ENCODE data around the gene CIAPIN1.
"Not testable (repeated sequence)": the region's sequence is repeated elsewhere in the genome, so short reads cannot be mapped to it uniquely, and the experiment has no call there.

The CIAPIN1 gene

DNA sequence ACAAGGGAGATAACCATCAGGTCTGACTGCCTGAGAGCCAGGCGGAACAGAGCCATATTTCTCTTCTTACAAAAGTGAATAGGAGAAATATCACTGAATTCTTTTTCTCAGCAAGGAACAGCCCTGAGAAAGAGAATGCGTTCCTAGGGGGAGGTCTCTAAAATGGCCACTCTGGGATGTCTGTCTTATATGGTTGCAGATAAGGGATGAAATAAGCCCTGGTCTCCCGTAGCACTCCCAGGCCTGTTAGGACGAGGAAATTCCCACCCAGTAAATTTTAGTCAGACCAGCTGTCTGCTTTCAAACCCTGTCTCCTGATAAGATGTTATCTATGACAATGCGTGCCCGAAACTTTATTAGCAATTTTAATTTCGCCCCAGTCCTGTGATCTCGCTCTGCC lies 7.2 kb downstream of the CIAPIN1 start:
- not testable (repeated sequence) for DNase-seq

DNA sequence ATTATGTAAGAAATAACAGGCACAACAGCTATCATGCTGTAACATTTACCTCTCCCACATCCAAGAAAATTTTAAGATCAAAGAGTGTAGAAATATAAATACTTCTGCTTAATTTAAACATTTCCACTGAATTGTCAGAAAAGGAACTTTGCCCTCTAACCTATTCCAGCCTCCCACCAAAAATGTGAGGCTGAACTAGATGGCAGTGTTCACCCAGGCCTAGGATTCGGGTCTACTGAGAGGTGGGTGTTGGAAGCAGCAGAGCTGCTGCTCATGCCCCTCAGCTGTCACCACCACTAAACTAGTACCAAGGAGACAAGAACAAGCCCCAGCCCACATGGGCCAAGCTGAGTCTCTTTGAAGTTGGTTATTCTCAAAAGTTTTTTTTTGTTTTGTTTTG lies 11.3 kb downstream of the CIAPIN1 start:
- DNase-seq, result no peak

DNA sequence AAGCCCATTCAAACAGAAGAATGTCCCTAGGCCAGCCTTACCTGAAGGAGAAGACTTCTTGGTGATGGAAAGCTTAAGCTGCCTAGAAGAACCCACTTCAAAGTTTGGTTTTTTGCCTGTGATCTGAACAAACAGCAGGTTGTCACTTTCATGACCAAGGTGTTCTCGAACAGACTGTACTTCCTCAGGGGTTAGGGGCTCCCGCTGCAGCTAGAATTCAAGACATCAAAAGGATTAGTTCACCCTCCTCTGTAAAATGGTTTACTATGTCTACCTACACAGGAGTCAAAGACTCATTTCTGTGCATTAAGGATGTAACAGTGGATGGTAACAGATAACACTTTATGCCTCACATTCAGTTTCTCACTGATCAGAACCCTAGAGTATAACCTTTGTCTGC lies 13.2 kb downstream of the CIAPIN1 start:
- DNase-seq, result no peak

DNA sequence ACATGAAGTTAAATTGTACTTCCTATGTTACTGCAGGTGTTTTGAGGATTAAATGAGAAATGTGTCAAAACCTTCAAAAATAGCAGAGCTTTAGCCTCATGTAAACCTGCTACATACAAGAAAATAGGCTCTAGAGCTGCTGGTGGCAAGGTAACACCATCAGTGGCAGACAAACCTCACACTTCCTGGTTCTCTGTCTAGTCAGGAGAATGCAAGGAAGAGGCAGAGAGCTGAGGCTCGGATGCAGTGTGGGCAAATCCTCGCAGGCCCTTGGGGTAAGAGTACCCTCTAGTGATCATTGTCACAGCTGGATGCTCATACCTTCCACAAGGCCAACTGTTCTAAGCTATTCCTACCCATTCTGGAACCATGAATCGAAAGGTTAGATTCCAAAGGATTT lies 14.2 kb downstream of the CIAPIN1 start:
- DNase-seq, result no peak

DNA sequence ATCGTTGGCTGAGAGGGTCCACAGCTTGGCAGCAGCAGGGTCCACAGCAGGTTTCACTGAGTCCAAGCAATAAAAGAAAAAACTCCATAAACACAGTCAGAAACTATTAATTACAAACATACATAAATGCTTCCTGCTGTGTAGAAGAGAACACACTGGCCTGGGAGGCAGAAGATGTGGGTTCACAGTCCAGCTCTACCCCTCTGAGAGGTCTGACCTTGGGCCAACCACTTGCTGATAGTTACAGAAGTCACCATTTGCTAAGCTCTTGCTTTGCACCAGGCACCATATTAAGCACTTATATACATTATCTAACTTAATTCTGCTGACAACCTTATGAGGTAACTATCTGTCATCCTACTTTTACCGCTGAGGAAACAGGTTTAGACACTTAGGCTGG lies 14.7 kb downstream of the CIAPIN1 start:
- DNase-seq, result no peak

DNA sequence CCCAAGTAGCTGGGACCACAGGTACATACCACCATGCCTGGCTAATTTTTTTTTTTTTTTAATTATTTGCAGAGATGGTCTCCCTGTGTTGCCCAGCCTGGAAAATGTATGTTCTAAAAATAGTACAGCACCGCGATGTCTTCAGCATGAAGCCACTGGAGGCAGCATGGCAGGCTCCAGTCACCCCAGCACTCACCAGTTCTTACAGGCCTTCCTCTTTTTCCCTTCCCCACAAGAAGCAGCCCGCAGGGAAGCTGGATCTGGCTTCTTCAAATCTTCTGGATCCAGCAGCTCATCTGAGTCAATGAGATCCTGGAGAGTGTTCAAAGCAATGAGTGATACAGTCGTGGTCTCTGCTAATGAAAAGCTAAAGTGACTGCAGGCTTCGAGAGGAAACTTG lies 16.2 kb downstream of the CIAPIN1 start:
- no peak for DNase-seq

DNA sequence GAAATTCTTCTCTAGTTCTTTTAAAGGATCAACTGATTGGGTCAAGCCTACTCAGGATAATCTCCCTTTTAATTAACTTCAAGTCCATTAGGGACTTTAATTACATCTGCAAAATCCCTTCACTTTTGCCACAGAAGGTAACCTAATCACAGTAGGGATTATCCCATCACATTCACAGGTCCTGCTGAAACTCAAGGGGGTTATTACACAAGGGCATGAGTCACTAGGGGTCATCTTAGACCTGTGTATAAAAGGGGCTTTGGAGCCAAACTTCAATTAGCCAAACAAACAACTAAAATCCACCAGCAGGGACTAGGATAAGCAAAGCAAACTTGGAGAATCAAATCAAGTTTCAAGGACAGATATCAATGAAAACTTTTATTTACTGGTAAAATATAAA lies 19.4 kb downstream of the CIAPIN1 start:
- no peak for DNase-seq

DNA sequence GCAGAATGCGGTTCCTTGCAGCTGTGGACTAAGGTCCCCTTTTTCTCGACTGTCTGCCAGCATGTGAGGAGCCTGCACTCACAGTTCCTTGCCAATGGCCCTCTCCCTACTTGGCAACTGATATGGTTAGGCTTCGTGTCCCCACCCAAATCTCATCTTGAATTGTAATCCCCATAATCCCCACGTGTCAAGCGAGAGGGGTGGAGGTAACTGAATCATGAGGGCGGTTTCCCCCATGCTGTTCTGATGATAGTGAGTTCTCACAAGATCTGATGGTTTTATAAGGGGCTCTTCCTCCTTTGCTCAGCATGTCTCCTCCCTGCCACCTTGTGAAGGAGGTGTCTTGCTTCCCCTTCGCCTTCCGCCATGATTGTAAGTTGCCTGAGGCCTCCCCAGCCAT lies 19.9 kb downstream of the CIAPIN1 start:
- no peak for DNase-seq

DNA sequence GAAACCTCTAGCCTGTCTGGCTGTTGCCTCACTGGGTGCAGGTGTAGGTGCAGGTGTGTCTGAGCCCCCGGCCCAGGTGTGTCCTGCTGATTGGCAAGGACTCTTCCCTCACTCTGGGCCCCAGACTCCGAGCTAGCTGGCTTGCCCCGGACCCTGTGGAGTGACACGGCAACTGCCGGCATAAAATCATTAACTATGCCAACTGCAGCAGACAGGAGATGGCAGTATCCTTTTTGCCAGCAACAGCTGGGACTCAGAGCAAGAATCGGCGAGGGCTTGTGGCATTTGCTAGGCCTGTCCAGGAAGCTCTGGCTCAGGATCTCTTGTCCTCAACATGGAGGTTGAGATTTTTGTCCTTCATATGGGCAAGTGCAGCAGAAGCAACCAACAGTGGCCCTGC lies 20.8 kb downstream of the CIAPIN1 start:
- no peak for DNase-seq

DNA sequence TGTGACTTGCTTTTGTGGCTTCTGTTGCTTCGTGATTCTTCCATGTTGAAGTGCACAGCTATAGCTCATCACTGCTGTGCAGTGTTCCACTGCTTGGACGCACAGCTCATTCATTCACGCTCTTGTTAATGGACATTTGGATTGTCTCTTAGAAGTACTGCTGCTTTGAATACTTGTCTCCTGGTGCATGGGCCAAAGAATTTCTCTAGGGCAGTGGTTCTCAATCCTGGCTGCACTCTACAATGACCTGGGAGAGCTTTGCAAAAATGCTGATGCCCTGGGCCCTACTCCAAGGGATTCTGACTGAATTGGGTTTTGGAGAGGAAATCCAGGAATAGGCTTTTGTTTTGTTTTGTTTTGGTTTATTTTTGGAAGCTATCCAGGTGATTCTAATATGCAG lies 22.6 kb downstream of the CIAPIN1 start:
- no peak for DNase-seq

DNA sequence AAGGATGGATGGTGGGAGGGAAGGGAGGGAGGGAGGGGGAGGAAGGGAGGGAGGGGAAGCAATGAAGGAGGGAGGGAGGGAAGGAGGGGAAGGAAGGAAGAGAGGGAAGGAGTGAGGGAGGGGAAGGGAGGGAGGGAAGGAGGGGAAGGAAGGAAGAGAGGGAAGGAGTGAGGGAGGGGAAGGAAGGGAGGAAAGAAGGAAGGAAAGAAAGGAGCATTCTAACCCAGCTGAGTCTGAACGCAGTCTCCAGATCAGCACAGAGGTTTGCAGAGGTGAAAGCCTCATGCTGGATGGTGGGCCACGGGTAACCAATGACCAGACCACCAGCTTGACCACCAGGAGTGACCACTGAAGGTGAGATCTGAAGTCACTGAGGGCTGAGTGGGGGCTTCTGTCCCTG lies 24.0 kb downstream of the CIAPIN1 start:
- DNase-seq, result no peak

DNA sequence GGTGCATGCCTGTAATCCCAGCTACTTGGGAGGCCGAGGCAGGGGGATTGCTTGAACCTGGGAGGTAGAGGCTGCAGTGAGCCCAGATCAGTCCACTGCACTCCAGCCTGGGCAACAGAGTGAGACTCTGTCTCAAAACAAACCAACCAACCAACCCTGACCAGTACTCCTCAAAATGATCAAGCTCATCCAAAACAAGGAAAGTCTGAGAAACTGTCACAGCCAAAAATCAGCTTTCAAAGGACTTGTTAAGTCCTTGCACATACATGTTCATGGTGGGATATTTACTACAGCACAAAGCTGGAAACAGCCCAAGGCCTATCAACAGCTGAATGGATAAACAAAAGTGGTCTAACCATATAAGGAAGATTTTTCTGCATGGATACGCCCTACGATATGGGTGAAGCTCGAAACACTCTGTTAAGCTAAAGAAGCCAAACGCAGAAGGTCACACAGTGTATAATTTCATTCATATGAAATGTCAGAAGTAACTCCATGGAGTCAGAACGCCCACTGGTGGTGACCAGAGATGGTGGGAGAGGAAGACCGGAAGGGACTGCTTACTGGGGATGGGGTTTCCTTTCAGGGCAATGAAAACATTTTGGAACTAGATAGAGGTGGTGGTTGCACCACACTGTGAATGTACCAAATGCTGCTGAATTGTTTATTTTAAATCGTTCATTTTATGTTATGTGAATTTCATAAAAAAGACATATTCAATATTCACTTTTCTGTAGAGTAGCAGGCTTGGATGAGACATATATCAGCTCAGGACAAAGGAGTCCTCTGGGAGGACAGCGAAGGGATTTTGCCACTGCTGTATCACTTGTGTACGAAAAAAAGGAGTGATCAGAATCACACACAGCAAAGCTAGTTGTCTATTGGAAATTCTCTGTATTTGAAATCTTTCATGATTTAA lies 24.9 kb downstream of the CIAPIN1 start:
- DNase-seq, result no peak

DNA sequence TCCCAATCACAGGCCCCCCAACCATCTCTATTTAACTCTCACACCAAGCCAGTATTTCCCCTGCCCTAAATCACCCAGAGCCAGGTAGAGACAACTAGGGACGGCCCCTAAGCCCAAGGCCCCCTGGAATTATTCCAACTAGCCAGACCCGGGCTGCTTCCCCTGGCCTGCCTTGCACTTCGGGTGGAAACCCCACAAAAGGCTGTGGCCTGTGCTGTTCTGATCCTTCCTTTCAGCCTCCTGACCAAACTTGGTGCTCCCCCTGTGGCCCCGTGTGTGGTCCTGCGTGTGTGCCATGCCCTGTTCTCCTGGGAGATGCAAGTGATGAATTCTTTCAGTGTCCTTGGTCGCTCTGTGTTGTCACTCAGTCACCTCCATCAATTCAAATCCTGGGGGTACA lies 27.7 kb downstream of the CIAPIN1 start:
- no peak for DNase-seq

DNA sequence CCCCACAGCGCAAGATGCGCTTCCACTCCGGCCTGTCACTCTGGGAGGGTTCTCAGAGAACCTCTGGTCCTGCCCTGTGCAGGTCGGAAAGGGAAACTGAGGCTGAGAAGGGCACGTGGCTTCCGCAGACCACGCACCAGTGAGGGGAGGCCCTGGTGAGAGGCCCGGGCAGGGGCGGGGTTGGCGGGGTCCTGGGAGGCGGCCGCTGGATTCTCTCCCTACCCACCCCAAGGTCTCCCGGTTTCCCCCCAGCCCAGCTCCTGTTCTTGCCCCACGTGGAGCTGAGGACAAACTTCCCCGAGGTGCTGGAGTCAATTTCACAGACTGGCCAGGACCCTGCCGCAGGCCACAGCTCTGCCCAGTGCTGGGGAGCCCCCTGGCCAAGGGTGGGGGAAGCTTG lies 31.1 kb downstream of the CIAPIN1 start:
- no peak for DNase-seq

DNA sequence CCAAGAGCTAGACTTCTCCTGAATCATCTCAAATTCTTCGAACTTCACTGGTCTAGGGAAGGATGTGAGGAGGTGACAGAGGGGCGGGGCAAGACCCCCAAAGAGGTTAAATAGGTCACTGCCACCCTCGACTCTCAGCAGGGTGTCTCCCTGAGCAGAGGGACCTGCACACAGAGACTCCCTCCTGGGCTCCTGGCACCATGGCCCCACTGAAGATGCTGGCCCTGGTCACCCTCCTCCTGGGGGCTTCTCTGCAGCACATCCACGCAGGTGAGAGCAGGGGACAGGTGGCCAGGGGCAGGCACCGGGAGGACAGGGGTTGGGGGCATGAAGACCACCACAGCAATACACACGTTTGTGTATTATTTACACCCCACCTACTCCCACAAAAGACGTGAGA lies 33.5 kb downstream of the CIAPIN1 start:
- DNase-seq, result no peak

DNA sequence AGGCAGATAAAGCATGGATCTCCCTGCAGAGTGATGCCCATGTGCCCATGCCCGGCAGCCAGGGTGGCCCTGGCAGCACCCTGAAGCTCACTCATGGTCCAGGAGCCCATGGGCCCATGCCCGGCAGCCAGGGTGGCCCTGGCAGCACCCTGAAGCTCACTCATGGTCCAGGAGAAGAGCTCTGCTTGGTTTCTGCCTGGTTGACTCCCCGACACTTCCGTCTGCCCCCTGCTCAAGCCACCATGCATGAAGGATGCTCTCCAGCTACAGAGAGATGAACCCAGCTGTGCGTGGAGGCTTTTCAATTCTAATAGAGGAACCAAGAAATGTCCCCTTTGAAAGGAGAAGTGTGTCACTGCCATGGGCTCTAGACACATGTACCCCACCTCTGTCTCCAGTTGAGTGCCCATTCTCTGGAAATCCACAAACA lies 33.9 kb downstream of the CIAPIN1 start:
- no peak for DNase-seq

DNA sequence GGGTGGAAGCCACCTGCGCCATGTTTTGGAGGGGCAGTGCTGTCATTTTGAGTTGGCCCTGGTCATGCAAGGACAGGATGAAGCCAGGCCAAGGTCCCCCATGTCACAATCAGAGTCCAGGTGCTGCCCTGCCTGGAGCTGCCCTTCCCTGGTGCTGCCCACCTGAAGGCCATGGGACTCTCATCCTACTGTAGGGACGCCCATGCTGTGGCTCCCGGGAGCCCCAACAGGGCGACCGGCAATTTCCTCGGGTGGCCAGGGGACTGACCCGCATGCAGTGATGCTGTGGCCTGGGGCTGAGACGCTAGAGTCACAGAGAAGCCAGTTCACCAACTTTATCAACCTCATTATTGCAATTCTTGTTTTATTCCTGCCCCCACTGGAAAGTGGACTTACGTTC lies 34.6 kb downstream of the CIAPIN1 start:
- DNase-seq, result no peak

DNA sequence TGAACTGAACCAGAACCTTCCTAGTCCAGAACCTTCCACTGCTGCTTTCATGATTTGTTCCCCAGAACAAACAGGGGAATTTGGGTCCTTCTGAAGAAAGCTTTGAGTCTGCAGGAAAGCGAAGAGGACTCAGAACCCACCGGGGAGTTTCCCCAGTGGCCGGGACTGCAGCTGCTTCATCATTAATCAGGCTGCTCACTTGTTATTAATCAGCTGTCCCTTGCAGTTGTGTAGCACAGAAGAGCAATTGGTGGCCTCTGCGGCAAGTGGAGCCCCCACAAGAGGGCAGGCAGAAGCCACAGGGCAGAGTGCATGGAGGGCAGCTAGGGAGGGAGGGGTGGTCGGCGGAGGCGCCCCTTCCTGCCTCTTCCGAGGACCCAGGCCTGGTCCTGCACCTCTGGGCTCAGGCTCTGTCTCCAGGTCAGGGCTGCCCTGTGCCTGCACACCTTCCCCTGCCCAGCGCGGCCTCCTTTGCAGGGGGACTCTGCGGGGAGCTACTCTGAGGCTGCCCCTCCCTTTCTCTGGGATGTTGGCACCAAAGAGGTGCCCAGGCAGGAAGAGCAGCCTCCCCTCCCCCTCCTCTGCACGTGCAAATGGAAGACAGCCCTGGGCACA lies 35.7 kb downstream of the CIAPIN1 start:
- DNase-seq, result no peak

DNA sequence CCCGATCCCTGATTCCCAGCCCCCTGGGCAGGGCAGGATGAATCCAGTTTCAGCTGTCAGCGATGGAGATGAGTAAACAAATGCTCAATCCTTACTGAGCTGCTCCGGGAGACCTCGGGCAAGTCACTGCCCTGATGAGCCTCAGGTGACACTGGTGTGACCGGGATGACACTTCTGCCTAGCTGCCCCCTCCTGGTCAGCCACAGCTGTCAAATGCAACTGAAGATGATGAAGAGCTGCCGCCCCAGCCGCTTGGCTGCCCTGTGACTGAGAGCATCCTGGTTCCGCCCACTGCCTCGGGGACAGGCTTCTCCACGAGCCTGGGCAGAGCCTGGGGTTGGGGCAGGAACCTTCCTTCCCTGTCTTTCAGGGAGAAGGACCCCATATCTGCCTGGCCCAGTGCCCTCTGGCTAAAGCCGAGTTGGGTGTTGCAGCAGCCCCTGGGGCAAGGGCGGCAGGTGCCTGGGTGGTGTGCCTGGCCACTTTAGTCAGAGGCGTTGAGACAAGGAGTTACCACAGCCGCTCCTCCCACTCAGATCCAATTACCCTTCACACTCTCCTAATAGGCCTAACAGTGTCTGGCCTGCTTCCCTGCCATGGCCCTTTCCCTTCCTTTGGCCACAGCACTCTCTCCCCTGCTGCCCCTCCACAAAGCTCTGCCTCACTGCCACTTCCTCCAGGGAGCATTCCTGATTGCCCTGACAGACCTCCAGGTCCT lies 37.2 kb downstream of the CIAPIN1 start:
- no peak for DNase-seq

DNA sequence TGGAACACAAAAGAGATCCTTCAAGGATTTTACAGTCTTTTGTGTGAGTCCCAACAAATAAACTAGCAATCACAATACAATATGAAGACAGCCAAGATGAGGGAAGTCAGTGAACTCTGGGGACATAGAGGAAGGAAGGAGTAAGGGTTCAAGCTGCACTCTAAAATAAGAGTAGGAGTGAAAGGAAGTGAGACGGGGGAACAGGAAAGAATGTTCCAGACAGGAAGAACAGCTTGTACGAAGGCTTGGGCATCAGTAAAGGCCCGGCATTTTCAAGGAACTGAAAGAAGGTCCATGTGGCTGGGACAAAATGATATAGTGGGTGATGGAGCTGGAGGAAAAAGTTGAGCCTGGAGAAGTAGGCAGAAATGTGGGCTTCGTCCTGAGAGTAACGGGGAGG lies 38.1 kb downstream of the CIAPIN1 start:
- DNase-seq, result no peak

DNA sequence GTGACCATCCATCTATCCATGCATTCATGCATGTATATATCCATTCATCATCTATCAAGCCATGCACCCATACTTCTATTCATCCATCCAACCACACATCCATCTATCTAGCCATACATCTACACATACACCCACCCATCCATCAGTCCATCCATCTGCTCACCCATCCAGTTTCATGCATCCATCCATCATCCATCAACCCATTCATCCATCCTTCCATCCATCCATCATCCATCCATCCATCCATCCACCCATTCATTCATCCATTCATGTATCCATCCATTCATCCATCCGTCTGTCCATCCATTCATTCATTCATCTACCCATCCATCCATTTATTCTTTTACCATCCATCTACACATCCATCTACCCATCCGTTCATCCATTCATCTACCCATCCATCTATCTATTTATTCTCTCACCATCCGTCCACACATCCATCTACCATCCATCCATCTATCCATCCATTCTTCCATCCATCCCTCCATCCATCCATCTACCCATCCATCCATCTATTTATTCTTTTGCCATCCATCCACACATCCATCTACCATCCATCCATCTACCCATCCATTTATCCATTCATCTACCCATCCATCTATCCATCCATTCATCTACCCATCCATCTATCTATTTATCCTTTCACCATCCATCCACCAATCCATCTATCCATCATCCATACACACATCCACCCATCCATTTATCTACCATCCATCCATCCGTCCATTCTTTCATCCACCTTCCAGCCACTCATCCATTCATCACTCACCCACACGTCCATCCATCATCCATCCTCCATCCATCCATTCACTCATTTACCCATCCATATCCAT lies 39.4 kb downstream of the CIAPIN1 start:
- no peak for DNase-seq

DNA sequence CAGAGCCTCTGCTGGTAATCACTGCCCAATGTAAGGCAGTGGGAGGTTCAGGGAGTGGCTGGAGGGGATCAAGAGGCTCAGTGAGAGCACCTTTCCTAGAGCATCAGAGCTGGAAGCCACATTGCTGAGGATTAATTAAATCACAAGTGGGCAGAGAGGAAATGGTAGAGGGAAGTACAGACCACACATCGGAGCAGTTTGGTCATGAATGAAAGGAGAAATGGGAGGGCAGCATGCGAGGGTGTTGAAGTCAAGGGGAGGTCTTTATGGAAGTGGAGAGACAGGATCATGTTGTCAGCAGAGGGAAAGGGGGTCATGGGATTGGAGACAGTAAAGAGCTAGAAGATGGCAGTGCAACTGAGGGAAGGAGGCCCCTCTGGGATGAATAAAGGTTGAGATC lies 40.3 kb downstream of the CIAPIN1 start:
- no peak for DNase-seq

DNA sequence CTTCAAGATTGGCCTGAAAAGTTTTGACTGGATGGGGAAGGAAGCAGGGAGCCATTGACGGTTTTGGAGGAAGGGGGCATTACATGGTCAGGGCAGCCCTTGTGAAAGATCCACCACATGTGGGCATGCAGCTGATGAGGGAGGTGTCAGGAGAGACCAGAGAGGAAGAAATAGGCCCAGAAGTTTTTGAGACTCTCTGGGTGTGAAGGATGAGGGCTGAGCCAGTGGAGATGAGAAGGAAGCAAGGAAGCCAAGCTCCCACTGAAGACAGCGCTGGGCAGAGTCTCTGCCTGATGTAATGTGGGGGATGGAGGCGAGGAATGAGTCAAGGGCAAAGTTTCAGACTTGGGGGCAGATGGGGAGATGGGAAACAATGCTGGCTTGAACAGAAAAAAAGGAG lies 42.1 kb downstream of the CIAPIN1 start:
- no peak for DNase-seq
